AML-193 (cell line): ENCODE measurements around the gene PTPN21.
"Not testable (repeated sequence)": the region's sequence is repeated elsewhere in the genome, so short reads cannot be mapped to it uniquely, and the experiment has no call there.

Experiments used
- DNase-seq, 2 experiments: peaks; one replicate each; lab custom pipeline; 2025; lab: John Stamatoyannopoulos, UW

PTPN21 gene

GRCh38 chr14:88551980-88552431 lies 2.8 kb downstream of the PTPN21 start:
- no peak for DNase-seq

- no peak for DNase-seq
Observed at GRCh38 chr14:88551094-88551870, 3.5 kb downstream of the PTPN21 start.

GRCh38 chr14:88550078-88550477 lies 4.7 kb downstream of the PTPN21 start:
- DNase-seq: no peak

- DNase-seq: no peak
Observed at GRCh38 chr14:88547386-88547780, 7.4 kb downstream of the PTPN21 start.

- no peak for DNase-seq
Observed at GRCh38 chr14:88546621-88547385, 8.0 kb downstream of the PTPN21 start.

DNA sequence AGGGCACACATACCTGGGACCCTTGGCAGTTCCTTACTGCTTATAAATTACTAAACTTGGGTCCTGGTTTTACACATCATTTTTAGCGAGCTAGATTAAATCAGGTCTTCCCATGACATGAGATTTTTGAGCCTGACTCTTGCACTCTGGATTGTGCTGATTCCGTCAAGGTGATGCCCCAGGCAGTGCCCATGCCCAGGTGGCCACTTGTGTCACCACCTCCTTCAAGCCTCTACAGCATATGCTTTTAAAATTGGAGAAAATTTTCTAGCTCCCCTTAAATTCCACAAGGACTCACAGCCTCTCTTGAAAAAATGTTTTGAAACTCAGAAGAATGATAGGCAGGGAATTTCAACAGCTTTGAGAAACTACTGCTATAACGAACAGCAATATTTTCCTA lies 9.6 kb downstream of the PTPN21 start:
- no peak for DNase-seq

- DNase-seq: no peak
Observed at GRCh38 chr14:88542857-88543795, 11.7 kb downstream of the PTPN21 start.

GRCh38 chr14:88541324-88541723 lies 13.5 kb downstream of the PTPN21 start:
- no peak for DNase-seq

- DNase-seq: no peak
Observed at GRCh38 chr14:88535813-88536212, 19.0 kb downstream of the PTPN21 start.

- peak; percentile 4 to 17 for DNase-seq
Observed at GRCh38 chr14:88535149-88535548, 19.7 kb downstream of the PTPN21 start.

DNA sequence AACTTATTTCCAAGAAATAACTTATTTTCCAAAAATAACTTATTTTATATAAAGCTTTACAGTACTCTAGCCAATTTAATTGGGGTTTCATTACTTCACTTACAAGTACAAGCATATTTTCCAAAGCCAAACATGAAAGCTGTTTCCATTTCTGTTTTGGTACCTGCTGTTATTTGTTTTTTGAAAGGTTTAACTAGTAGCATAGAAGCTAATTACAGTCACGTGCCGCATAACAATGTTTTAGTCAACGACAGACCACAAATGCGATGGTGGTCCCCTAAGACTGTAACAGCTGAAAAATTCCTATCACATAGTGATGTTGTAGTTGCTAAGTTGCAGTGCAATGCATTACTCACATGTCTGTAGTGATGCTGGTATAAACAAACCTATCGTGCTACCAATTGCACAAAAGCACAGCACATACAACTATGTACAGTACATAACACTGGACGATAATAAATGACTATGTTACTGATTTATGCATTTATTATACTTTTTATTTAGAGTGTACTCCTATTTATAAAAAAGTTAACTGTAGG lies 21.7 kb downstream of the PTPN21 start:
- DNase-seq: no peak

- DNase-seq: not testable (repeated sequence)
Observed at GRCh38 chr14:88529889-88530288, 24.9 kb downstream of the PTPN21 start.

DNA sequence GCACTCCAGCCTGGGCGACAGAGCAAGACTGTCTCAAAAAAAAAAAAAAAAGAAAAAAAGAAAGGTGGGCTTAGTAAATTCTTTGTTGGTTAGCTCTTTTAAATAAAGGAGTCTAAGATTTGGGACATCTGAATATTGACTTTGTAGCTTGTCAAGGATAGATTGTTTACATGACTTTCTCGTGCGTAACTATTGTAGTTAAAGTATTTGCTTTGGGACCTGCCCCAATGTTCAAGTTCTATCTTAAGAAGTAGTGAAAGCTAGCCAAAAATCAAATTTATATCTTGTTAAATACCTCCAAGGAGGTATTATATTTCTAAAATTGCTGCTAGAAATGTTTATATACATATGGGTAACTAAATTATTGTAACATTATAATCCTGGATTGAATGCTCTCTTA lies 32.4 kb downstream of the PTPN21 start:
- no peak for DNase-seq

- DNase-seq: no peak
Observed at GRCh38 chr14:88521818-88522217, 33.0 kb downstream of the PTPN21 start.

DNA sequence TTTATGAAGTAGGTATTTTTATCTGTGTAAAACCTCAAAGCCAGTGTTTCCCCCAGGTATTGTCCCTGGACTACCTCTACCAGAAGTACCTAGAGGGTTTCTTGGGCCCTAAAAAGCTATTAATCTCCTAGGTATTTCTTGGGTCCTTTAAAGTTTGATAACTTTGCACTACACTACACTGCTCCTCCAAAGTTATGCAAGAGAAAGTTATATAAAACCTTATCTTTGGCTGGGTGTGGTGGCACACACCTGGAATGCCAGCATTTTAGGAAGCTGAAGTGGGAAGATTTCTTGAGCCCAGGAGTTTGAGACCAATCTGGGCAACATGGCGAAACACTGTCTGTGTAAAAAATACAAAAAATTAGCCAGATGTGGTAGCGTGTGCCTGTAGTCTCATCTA lies 34.9 kb downstream of the PTPN21 start:
- no peak for DNase-seq

- no peak for DNase-seq
Observed at GRCh38 chr14:88518592-88519512, 36.0 kb downstream of the PTPN21 start.

DNA sequence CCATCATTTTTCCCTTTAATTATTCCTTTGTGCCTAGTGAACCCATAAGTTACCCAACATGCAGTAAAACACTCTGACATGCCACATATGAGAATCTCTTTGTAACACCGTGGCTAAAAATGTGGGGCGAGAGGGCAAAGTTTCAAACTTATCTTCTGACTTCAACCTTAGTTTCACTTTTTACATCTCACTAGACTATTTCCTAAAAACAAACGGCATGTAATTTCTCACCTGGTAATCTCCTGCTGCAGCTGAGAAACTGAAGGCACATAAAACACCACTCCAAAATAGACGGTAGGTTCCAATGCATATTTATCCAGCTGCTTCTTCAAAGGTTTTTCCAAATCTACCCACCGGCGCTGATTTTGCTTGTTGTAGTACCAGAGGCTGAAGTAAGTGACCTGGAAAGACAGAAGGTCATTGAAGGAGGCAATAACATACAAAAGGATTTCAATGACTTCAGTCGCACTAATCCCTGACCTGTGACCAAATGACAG lies 37.9 kb downstream of the PTPN21 start:
- DNase-seq: no peak

- DNase-seq: no peak
Observed at GRCh38 chr14:88515499-88516221, 39.1 kb downstream of the PTPN21 start.

GRCh38 chr14:88507208-88507607 lies 47.6 kb downstream of the PTPN21 start:
- no peak for DNase-seq

GRCh38 chr14:88505621-88506020 lies 49.2 kb downstream of the PTPN21 start:
- DNase-seq: no peak
